Measurements from ENCODE around the gene JMJD6. TPM values are rescaled to one million over a fixed set of nuclear protein-coding genes. Genes with fewer than 3 reads are reported as not detected.

JMJD6 gene
- total RNA-seq, 2 experiments from 2014 or later, result 77.9 to 80.3 TPM

- H3K36me3 Mint-ChIP-seq (ENCODE audit: low read depth), result no peaks in the 10 kb centered on the region
- no peaks in the 10 kb centered on the region for H3K27me3 Mint-ChIP-seq
- ATAC-seq (no peak), DNase-seq (no peak)
- CTCF ChIA-PET, result interaction anchor here (1.1 to 3.2 kb wide), 3 partner anchors 38 to 153 kb away, joined by 3 to 10 read pairs (median 9); no protein-coding TSS in a partner anchor
- H3K9me3 Mint-ChIP-seq, result no peaks in the 10 kb centered on the region
- peaks cover 18% of the 10 kb centered on the region for H3K4me1 Mint-ChIP-seq (ENCODE audit: low read depth)
- intact Hi-C loops (cut with micrococcal nuclease), result no loop called here
- POLR2A ChIA-PET, result no interaction called here
- no peak overlapping the region for H3K27ac Mint-ChIP-seq
- H3K4me3 Mint-ChIP-seq, result no peak overlapping the region
- TF ChIP-seq CTCF (IDR thresholded peaks at IDR 0.05), result no peak
These were observed 49.8 kb downstream of the JMJD6 start for GRCh38 chr17:76676629-76677028.

GRCh38 chr17:76675648-76676047, 50.8 kb downstream of the JMJD6 start:
- no peak for TF ChIP-seq CTCF (IDR thresholded peaks at IDR 0.05)
- Mint-ChIP-seq H3K36me3 (ENCODE audit: low read depth) (no peaks in the 10 kb centered on the region), H3K27me3 (no peaks in the 10 kb centered on the region), H3K4me3 (no peak overlapping the region), H3K4me1 (ENCODE audit: low read depth) (peaks cover 22% of the 10 kb centered on the region), H3K27ac (no peak overlapping the region), H3K9me3 (no peaks in the 10 kb centered on the region)
- CTCF ChIA-PET, result interaction anchor here (1.0 to 3.2 kb wide), 2 partner anchors 9 to 152 kb away, joined by 3 to 10 read pairs; no protein-coding TSS in a partner anchor
- intact Hi-C loops (cut with micrococcal nuclease), result no loop called here
- ATAC-seq (no peak), DNase-seq (no peak)
- POLR2A ChIA-PET, result no interaction called here

GRCh38 chr17:76674600-76674999, 51.8 kb downstream of the JMJD6 start:
- Mint-ChIP-seq H3K4me3 (no peak overlapping the region), H3K9me3 (peaks cover 2% of the 10 kb centered on the region), H3K36me3 (ENCODE audit: low read depth) (no peaks in the 10 kb centered on the region), H3K27ac (no peak overlapping the region), H3K27me3 (no peaks in the 10 kb centered on the region), H3K4me1 (ENCODE audit: low read depth) (peaks cover 32% of the 10 kb centered on the region)
- POLR2A ChIA-PET, result no interaction called here
- no peak for ATAC-seq
- CTCF ChIA-PET, result interaction anchor here (1.0 to 3.2 kb wide), 3 partner anchors 10 to 151 kb away, joined by 3 to 10 read pairs (median 3); no protein-coding TSS in a partner anchor
- no peak for TF ChIP-seq CTCF (IDR thresholded peaks at IDR 0.05)
- intact Hi-C loops (cut with micrococcal nuclease), result no loop called here
- DNase-seq, result no peak

DNA sequence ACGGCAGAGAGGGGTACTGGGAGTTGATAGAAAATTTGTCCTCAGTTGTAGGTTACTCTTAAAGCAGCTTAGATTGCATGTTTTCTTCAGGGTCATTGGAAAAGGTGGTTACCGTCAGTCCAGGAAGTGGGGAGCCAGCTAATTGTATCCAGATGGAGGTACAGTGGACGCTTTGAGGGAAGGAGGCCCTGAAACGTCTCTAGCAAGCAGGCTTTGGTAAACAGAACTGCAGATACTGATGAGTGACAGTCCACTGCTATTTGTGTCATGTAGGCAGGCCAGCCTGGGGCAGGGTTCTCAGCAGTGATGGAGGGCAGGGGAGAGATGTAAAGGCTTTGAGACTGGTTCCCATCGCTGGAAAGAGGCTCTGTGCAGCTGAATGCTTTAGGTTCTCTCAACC, 52.7 kb downstream of the JMJD6 start:
- no peak for DNase-seq
- no peak for ATAC-seq
- no peak overlapping the region for H3K27ac Mint-ChIP-seq
- H3K27me3 Mint-ChIP-seq, result no peaks in the 10 kb centered on the region
- no peak for TF ChIP-seq CTCF (IDR thresholded peaks at IDR 0.05)
- H3K9me3 Mint-ChIP-seq, result peaks cover 2% of the 10 kb centered on the region
- POLR2A ChIA-PET, result no interaction called here
- CTCF ChIA-PET, result interaction anchor here (0.9 to 3.2 kb wide), 2 partner anchors 49 to 150 kb away, joined by 3 to 10 read pairs; no protein-coding TSS in a partner anchor
- intact Hi-C loops (cut with micrococcal nuclease), result no loop called here
- H3K36me3 Mint-ChIP-seq (ENCODE audit: low read depth), result no peaks in the 10 kb centered on the region
- H3K4me3 Mint-ChIP-seq, result no peak overlapping the region
- H3K4me1 Mint-ChIP-seq (ENCODE audit: low read depth), result peaks cover 32% of the 10 kb centered on the region

DNA sequence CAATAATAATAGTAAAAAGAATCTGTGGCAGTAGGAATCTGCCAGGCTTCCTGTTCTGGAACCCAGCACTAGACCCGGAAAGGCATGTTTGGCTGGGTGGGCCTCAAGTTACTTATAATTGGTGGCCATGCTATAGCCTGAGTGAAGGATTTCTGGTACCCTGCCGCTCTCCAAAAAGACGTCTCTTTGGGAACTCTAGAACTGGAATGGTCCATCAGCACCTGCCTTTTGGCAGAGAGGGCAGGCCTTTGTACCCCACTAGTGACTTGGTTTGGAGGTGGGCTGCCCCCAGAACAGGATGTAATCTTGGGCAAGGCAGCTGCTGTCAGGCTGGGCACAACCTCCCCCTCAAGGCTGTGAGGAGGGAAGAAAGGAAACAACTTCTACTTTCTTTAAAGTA, 53.5 kb downstream of the JMJD6 start:
- Mint-ChIP-seq H3K9me3 (peaks cover 2% of the 10 kb centered on the region), H3K4me3 (peak overlapping the region; percentile 89), H3K27me3 (no peaks in the 10 kb centered on the region), H3K27ac (peak overlapping the region; percentile 95), H3K36me3 (ENCODE audit: low read depth) (no peaks in the 10 kb centered on the region), H3K4me1 (ENCODE audit: low read depth) (peaks cover 32% of the 10 kb centered on the region)
- ATAC-seq, result no peak
- intact Hi-C loops (cut with micrococcal nuclease), result no loop called here
- ChIA-PET CTCF (interaction anchor here (1.2 kb wide), 2 partner anchors 9 to 150 kb away, joined by 3 to 4 read pairs; no protein-coding TSS in a partner anchor), POLR2A (no interaction called here)
- DNase-seq, result no peak
- TF ChIP-seq CTCF (IDR thresholded peaks at IDR 0.05), result no peak
